HEK293T (cell line): ENCODE results near the gene RNLS.

Experiments
- BHLHE40 ChIP-seq: fragments of 450-650 bp; IDR thresholded peaks from 2 replicates; pipeline ENCODE4 v1.6.1; 2016; ENCODE audit warnings: mild to moderate bottlenecking, moderate library complexity, borderline replicate concordance
- TARDBP ChIP-seq: fragments of 450-650 bp; IDR thresholded peaks from 2 replicates; pipeline ENCODE4 v1.6.1; 2016
- ZNF384 ChIP-seq: fragments of 450-650 bp; IDR thresholded peaks from 2 replicates; pipeline ENCODE4 v1.6.1; 2016

GRCh38 chr10:88617772-88618300 is 34.7 kb upstream of the RNLS start:
- TF ChIP-seq TARDBP (no peak), BHLHE40 (no peak), ZNF384 (no peak)
